ENCODE data around the gene C11orf68.

Gene C11orf68

DNA sequence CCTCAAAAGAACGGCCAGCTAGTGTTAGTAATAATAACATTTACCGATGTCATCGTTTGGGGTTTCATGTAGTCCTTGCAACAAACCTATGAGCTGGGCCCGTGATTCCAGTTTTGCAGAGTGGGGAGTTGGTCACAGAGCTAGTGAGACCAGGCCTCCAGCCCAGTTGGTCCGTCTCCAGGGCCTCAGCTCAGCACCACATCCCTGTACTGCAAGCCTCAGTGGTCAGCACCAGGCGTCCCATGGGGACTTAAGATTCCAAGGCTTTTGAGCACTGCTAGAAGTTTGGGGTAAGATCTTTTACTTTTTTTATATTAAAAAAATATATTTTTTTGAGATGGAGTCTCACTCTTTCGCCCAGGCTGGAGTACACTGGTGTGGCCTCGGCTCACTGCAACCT is 25.3 kb upstream of the C11orf68 start:
- DNase-seq = no peak

DNA sequence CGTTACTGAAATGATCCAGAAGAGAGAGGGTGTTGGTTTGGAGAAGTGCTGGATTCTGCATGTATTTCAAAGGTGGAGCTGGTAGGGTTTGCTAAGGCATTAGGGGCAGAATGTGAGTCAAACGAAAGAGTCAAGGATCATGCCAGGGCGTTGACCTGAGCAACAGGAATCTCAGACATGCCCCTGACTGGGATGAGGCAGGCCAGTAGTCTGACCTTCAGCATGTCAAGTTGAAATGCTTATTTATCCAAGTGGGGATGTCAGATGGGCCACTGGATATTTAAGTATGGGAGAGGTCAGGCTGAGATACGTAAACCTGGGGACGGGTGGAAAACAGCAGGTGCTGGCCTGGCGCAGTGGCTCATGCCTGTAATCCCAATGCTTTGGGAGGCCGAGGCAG is 23.7 kb upstream of the C11orf68 start:
- no peak for DNase-seq

DNA sequence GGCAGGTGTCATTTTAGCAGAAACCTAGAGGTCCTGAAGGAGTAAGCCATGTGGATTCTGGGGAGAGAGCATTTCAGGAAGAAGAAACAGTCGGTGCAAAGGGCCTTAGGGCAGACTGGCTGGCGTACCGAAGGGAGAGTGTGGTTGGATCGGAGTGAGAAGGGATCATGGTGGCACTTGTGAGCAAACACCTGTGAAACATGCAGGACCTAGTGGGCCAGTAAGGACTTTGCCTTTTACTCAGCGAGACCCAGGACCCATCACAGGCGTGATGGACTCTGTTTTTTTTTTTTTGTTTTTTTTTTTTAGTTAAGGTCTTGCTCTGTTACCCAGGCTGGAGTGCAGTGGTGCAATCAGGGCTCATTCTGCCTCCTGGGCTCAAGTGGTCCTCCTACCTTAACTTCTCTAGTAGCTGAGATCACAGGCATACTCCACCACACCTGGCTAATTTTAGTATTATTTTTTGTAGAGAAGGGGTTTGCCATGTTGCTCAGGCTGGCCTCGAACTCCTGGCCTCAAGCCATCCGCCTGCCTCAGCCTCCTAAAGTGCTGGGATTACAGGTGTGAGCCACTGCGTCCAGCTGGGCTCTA is 23.0 kb upstream of the C11orf68 start:
- no peak for DNase-seq

DNA sequence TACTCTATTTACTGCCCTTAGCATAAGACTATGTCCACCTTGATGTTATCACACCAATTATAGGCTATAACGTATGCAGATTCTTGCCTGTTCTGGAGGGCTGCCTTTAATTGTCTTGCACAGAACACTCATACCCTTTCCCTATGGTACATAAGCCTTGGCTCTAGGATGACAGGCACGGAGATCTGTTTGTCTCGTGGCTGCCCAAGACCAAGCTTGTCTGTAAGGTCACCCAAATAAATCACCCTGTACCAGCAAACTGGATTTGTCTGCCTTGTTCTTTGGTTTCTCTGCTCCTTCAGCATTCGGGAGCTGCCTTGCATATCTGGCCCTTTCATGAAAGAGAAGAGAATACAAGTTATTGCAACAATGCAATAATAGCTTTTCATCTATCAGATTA is 18.9 kb upstream of the C11orf68 start:
- no peak for DNase-seq

GRCh38 chr11:65934014-65934413 is 15.2 kb upstream of the C11orf68 start:
- no peak for DNase-seq

DNA sequence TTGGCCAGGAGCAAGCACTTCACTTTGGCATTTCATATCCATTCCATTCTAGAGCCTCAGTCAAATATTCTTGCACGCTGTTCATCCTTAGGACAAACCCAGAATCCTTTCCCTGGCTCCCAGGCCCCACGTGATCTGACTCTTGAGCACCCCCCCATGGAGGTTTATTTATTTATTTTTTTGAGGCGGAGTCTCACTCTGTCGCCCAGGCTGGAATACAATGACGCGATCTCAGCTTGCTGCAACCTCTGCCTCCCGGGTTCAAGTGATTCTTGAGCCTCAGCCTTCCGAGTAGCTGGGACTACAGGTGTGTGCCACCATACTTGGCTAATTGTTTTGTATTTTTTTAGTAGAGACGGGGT is 13.7 kb upstream of the C11orf68 start:
- peak; percentile 27 for DNase-seq

DNA sequence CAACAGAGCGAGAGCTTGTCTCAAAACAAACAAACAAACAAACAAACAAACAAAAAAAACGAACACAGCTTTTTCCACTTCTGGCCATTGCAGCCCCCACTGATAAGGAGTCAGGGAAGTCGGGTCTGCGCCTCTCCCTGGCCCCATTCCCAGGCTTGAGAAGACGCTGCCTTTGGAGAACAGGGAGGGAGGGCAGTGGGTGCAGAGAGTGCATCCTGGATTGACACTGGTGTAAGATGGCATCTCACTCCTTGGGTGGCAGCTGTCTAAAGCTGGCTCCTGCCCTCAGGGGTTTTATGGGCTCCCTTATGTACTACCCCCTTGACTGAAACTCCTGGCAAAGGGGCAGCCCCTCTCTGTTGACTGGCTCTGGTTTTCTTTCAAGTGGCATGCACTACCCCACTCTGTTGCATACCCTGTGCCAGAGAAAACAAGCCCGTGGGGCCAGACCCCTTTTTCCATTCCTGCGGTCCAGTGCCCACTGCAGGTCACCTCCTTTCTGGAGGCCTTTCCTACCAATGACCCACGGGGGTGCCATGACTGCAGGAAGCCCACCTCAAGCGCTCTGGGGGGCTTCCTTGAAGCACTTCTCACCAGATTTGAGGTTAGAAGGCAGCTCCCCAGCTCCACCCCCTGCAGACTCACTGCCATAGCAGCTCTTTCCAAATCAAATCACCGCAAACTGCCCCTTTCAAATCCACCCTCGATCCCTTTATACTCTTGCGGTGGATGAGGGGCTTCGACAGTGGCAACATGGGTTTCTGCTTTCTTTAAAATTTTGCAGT is 13.1 kb upstream of the C11orf68 start:
- DNase-seq = no peak

DNA sequence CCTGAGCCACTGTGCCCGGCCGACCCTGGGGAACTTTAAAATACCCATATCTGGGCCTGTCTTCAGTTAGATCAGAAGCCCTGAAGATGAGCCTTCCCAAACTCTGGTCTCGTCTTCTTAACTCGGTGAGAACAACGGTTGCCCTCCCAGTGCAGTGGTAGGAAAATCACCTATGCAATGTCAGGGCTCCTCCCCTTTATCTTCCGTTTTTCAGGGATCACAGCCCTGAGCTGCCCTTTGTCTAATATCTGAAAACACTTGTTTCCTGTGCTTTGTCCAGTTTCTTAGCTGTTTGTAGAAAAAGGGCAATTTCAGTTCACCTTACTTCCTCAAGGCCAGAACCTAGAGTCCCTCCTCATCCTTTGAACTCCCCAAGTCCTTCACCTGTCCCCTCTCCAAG is 9.8 kb upstream of the C11orf68 start:
- DNase-seq = no peak

- no peak for DNase-seq
These were observed 9.1 kb upstream of the C11orf68 start for GRCh38 chr11:65927904-65928397.

GRCh38 chr11:65925397-65925796 is 6.5 kb upstream of the C11orf68 start:
- no peak for DNase-seq

DNA sequence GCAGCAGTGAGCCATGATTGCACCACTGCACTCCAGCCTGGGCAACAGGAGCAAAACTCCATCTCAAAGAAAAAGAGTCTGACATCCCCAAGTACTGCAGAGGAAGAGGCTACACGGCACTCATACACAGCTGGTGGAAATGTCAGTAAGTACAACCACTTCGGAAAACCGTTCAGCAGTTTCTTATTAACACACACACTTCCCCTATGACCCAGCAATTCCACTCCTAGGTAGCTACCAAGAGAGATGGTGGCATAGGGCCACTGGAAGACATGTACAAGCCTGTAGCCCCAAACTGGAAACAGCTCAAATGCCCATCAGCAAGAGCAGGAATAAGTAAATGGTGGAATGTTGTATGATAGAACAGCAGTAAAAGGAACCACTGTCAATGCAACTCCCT is 3.7 kb upstream of the C11orf68 start:
- no peak for DNase-seq

DNA sequence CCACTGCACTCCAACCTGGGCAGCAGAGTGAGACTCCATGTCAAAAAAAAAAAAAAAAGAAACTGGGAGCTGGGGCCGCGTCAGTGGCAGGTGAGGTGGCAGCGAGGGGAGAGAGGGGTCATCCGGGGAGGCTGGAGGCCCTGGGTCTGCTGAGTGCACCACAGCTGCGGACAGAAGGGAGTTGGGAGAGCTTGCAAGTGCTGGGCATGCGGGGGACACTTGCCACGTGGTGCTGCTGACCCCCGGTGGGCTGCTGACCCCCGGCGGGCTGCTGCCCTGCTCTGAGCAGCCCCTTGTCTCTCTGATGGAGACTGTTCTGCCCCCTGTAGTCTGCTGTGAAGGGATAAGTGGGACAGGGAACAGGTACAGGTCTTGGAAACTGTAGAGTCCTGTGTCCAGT is 3.0 kb upstream of the C11orf68 start:
- no peak for DNase-seq

DNA sequence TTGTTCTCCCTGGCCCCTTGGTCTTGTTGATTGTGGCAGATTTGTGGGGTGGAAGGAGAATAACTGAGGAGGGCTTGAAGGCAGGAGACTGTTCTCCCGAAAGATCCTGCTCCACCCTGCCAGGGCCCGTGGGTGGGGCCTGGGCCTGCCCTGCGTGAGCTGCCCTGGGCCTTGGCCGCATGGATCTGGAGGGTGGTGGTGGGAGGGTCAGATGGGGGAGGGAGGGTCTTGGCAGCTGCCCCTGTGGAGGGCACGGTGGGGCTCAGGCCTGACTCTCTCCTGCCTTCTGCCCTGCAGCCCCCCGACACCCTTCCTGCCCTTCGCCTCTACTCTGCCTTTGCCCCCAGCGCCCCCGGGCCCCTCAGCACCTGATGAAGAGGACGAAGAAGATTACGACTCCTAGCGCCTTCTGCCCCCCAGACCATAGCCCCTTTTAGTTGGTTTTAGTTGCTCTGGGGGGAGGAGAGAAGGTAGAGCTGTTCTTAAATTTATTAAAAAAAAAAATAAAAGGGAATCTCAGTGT is 2.2 kb upstream of the C11orf68 start:
- no peak for DNase-seq

DNA sequence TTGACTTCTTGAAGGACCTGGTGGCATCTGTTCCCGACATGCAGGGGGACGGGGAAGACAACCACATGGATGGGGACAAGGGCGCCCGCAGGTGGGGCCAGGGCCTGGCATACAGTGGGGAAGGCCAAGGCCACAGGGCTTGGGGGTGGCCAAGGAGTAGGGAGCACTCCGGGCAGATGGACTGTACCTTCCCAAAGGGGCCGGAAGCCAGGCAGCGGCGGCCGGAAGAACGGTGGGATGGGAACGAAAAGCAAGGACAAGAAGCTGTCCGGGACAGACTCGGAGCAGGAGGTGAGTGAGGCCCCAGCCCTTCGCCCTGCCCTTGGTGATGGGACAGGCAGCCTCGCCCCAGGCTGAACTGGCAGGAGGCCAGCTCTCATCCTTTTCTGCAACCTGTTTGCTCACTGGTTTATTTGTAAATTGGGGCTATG is 1.5 kb upstream of the C11orf68 start:
- DNase-seq = no peak

DNA sequence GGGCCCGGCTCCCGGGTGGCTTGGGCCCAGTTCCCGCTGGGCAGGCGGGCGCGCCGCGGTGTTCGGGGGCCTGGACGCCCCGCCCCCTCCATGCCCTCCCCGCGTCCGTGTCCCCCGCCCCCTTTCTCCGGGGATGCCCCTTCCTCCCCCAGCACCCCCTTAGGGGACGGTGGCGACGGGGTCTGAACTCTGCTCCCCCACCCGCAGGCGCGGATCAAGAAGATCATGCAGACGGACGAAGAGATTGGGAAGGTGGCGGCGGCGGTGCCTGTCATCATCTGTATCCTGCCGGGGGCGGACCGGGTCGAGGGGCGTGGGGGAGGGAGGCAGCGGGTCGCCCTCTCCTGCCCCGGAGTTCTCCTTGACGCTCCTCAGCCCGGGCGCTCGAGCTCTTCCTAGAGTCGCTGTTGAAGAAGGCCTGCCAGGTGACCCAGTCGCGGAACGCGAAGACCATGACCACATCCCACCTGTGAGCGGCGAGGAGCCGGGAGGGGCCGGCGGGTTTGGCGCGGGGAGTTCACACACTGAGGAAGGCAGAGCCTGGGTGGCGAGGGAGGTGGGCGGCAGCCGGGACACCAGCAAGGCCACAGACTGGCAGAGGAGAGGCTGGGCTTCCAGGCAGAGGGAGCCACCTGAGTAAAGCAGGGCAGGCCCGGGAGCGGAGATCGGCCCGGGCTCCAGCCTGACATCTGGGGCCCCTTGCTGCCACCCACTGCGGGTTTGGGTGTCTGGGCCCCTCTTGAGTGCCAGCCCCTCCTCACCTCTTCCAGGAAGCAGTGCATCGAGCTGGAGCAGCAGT is 910 bp upstream of the C11orf68 start:
- no peak for DNase-seq

DNA sequence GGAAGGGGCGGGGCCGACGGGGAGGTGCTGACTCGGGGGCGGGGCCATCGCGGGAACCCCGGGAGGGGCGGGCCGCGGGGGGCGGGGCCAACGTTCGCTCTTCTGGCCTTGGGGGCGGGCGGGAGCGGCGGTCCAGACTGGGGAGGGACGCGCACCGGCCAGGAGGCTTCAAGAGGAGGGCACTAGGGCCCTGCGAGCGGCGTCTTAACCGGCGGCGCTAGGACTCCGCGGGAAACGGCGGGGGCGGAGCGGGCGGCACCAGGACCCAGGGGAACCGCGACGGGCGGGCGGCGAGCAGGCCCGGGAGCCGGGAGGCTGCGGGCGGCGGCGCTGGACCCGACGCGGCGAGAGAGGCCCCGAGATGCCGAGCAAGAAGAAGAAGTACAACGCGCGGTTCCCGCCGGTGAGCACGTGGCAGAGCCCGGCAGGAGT is 295 bp upstream of the C11orf68 start, which contains the start of gene DRAP1:
Gene DRAP1, plus strand, starts transcription at position 286 of the 432 bp plus-strand sequence. Its CDS starts 76 bp downstream, at position 362.
- peak; percentile 99 for DNase-seq

DNA sequence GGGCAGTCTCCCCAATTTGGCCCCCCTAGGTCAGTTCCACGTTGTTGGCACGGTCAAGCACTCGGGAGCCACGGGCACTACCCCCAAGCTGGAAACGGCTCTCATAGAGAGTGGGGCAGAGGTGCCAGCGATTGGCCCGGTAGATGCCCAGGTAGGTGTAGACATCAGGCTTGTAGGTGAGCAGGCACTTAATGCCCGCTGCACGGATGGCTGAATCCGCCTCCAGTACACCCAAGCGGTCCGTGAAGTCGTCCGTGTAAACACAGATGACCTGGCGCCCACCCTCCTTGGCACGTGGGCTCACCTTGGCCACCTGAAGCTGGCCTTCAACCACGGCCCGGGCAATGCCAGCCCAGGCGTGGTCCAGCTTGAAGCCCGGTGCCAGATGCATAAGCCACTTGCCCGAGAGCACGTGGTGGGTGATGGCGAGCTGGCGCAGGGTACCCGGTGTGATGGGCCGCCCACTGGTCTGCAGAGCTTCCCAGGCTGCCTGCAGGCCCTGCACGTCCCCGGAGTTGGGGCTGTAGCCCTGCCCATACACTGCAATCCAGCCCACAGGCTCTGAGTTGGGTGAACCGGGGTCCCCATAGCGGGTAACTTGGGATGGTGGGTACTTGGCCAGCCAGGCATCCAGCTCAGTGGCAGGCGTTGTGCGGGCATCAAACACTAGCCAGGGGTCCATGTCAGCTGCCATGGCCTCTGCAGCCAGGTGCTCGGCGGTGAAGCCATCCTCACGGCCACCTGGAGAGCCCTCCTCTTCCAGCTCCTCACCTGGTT is 1.2 kb downstream of the C11orf68 start:
- no peak for DNase-seq

- DNase-seq = no peak
These were observed 1.8 kb downstream of the C11orf68 start for GRCh38 chr11:65917077-65917433.

GRCh38 chr11:65916391-65916790 is 2.5 kb downstream of the C11orf68 start:
- DNase-seq = no peak

DNA sequence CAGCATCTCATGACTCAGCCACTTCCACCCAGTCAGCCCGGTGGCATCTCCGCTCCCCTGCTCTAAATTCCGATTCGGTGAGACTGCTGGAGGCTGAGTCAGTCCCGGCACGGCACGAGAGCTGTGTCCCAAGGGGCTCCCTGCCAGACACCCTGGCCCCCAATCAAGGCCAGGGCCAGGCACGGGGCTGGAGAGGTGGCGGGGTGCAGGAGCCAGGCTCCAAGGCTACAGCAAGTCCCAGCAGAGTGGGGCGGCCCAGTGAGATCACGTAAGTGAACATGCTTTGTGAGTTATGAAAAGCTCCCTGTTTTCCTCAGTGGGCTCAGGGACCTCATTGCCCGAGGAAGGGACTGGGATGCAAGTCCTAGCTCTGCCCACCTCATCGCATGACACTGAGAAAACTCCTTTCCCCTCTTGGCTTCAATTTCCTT is 3.0 kb downstream of the C11orf68 start:
- DNase-seq = peak; percentile 99

- DNase-seq = peak; percentile 73
These were observed 3.6 kb downstream of the C11orf68 start for GRCh38 chr11:65915101-65915820.

DNA sequence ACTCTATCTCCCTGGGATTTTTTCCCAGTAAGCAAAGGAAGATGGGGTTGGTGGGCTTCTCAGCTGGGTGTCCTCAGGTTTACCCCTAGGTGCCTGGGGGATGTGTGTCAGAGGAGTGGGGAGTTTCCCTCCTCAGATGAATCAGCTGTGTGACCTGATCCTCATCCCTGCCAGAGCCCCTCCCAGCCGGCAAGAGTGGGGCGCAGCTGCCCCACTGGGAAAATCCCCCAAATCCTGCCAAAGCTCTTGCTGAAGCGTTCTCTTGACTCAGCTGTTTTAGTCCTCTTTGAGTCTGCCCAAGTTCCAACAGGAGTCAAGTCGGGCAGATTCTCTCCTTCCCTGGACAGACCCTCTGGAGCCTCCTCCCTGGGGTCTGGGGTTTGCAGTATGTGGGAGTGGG is 6.0 kb downstream of the C11orf68 start:
- DNase-seq = peak; percentile 83
